GM18498 (cell line): Measurements from ENCODE around the gene HAO2.
"Not testable (repeated sequence)": the region's sequence is repeated elsewhere in the genome, so short reads cannot be mapped to it uniquely, and the experiment has no call there.

Source experiments
- ATAC-seq: cut with Tn5 transposase; IDR thresholded peaks from one replicate; pipeline ENCODE4 v1.9.1; 2021; ENCODE audit warnings: mild to moderate bottlenecking, moderate library complexity; ENCODE audit not compliant: unreplicated experiment

Gene HAO2

DNA sequence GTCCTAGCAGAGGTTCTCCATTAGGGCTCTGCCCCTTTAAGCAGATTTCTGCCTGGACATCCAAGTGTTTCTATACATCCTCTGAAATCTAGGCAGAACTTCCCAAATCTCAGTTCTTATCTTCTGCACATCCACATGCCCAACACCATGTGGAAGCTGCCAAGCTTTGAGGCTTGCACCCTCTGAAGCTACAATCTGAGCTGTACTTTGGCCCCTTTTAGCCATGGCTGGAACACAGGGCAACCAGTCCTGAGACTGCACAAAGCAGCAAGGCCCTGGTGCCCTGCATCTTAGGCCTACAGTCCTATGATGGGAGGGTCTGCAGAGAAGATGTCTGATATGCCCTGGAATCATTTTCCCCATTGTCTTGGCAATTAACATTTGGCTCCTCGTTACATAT, 8.0 kb downstream of the HAO2 start:
- no peak for ATAC-seq

DNA sequence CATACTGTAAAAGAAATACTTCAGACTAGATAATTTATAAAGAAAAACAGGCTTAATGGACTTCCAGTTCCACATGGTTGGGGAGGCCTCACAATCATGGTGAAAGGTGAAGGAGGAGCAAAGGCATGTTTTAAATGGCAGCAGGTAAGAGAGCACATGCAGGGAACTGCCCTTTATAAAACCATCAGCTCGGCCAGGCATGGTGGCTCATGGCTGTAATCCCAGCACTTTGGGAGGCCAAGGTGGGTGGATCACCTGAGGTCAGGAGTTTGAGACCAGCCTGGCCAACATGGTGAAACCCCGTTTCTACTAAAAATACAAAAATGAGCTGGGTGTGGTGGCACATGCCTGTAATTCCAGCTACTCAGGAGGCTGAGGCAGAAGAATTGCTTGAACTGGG, 9.0 kb downstream of the HAO2 start:
- ATAC-seq, result not testable (repeated sequence)

DNA sequence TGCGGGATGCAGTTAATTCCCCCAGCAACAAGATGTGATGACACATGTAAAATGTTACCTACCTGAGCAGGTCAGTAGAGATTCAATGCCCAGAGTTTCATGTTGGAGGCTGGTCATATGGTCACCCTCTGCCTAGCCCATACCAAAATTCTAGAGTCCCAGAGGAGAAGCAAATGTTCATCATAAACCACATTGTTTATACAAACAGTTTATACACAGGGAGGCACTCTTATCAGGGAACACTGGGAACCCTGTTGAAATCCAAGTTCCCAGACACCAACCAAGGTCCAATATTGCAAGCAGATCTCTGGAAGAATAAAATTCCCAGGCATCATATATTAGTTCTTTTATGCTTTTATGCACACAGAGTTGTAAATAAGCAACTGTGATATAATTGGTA, 10.5 kb downstream of the HAO2 start:
- no peak for ATAC-seq

DNA sequence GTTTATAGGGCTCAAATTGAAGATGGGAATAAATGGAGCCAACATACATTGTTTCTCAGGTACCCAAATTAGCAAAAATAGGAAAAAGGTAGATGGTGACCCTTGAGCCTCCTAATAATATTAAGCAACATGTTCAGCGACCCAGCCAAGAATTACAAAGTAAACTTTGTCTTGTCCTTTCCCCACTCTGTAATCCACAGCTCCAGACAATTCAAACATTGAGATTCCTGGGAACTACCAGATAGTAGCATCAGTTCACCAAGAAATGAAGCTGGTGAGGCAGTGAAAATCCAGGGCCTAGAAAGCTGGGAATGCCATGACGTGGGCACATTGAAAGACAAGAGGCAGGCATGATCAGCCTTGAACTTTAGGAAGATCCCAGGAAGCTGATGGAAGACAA, 11.7 kb downstream of the HAO2 start:
- no peak for ATAC-seq

DNA sequence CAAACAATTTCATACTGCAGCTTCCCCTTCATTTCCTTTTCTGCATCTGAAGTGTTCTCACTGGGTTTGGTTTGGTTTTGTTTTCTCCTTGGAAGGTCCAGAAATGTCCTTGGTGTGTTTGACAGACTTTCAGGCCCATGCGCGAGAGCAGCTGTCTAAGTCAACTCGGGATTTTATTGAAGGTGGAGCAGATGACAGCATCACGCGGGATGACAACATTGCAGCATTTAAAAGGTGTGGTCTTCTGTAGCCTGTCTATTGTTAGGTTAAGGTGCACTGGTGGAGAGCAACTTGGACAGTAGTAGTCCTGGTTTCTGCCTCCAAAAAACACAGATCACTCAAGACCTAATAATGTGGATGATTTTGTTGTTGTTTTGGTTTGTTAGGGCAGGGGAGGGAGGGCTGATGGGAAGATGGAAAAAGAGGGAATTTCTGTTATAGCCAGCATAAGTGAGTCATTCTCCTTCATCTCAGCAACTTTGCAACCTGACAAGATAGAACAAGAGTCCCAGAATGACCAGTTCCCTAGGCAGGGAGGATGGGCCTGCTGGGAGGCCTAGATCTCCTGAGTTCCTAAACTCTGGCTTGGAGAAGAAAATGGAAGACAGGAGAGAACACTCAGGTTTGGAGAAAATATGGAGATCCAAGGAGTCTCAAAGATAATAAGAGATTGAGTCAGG, 12.5 kb downstream of the HAO2 start:
- ATAC-seq, result no peak

DNA sequence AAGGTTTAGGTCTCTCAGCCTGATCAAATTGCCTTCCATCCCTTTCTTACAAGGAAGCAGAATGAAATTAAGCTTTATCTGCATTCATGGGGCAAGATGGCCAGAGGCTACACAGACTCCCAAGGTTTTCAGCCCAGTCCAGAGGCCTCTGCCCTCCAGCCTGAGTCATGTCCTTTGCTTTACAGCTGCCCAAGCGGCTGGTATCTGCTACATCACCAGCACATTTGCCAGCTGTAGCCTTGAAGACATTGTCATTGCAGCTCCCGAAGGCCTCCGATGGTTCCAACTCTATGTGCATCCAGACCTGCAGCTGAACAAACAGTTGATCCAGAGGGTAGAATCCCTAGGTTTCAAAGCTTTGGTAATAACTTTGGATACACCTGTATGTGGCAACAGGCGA, 16.0 kb downstream of the HAO2 start:
- no peak for ATAC-seq

DNA sequence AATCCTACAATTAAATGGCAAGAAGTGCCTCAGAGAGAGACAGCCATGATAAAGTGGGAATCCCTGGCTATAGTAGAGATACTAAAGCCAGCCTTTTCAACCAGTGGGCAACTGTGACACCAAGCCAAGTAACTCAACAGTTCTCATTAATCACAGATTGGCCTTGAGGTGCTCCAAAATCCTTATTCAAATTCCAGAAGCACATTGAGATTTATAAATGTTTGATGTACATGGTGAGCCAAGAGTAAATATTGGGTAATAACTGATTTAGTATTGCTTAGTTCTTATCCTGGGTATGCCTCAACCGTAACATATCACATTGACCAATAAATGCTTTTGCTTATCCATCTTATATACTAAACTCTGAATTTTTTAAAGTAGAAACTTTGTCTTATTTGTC, 17.1 kb downstream of the HAO2 start:
- no peak for ATAC-seq

DNA sequence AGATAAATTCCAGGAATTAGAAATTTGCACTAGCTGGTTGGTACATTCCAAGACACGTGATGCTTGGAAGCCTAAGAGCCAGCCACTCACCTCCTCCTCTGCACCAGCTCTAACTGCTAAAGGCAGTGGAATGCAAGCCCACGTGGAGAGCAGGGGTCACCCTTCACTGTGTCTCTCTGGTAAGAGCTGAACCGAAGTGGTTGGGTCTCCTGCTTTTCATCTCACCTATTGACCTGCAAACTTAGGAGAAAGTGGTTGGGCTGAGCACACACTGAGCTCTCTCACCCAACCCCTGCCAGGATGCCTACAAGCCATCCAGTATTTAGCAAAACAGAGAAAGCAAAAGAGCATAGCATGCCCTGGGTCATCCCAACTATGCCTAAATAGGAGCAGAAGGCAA, 19.3 kb downstream of the HAO2 start:
- no peak for ATAC-seq

DNA sequence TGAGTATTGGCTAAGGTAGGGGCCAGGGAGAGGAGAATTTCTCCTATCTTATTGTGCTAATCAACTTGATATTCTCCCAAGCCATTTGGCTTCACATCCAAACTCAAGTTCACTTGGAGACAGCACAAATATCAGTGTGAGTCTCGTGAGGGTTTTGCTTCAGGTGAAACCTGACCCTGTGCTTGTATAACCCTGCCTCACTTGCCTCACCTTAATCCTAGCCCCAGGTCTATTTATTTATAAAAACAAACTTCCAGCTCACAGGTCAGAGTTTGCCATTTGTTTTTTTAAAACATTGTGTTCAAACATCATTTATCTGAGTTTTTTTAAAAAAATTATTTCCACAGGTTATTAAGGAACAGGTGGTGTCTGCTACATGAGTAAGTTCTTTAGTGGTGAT, 19.9 kb downstream of the HAO2 start:
- no peak for ATAC-seq

DNA sequence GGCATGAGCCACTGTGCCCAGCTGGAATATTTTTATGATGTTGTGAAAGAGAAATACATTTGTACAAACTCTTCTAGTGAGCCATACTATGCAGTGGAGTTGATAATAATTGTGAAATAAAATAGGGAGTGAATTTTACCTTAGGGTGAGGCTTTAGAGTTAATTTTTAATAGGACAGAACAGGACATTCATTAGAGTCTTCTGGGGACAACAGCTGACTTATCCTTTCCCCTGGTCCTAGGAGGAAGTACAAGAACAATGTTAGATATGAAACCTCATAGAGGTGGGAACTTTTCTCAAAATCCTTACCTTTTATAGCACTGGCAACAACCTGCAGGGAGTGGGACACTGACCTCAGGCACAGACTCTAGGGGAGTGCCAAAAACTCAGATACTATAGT, 21.9 kb downstream of the HAO2 start:
- ATAC-seq, result no peak

DNA sequence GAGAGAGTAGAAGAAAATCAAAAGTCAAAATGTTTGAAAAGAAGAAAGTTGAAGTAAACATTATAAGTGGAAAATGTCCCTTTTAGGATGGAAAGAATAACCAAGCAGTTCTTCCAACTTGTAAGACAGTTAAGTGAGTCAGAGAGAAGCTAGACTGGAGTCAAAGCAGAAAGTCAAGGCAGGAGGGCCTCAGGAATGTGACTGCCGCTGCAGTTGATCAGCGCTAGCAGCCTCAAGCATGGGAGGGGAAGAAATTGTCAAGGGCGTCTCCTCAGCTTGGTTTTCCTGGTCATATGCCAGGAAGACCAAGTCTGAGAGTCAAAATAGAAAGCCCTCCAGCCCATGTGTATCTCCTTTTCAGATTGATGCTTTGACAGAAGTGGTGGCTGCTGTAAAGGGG, 23.2 kb downstream of the HAO2 start:
- ATAC-seq, result no peak

DNA sequence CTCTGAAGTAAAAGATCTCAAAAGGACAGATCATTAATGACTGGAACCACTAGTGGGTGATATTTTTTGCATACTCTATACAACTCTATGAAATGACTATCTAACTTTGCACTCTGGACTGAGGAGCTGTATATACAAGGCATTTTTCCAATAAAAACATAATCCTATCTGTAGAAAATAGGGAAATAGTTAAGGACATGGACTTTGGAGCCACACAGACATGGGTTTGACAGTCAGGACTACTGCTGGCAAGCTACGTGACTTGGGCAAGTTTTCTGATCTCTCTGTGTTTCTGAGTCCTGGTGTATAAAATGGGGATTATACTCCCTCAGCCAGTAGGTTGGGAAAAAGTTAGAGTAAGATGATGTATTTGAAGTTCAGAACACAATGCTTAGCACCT, 25.5 kb downstream of the HAO2 start:
- ATAC-seq, result no peak

DNA sequence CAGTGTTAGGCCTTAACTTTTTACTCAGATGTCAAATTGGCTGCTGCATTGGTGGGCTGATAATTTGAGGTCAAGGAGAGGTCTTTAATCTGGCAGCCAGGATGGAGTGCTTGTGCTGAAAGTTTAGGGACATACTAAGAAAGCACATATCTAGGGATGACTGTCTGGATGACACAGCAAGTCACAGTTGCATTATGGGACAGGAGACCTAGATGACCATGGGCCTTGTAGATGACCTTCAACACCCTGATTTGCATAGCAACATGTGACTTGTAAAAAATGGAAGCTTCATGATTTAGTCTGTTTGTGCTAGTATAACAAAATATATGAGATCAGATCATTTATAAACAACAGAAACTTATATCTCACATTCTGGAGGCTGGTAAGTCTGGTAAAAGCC, 28.4 kb downstream of the HAO2 start:
- no peak for ATAC-seq

DNA sequence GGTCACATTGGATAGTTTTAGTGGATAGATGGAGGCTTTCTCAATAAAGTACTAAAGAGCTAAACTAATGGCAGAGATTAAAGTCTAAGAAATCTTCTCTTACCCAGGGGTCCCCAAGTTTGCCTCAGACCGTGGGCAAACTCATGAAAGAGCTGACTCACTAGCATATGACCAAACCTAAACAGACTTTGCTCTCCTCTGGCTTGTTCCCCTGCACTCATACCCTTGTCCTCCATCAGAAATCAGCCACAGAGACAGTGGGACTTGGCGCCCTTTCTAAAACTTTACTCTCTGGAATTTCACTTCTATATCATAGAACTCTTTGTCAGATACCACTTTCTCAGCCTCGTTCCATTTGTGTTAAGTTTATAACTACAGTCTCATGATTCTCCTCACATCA, 29.4 kb downstream of the HAO2 start:
- ATAC-seq, result no peak

DNA sequence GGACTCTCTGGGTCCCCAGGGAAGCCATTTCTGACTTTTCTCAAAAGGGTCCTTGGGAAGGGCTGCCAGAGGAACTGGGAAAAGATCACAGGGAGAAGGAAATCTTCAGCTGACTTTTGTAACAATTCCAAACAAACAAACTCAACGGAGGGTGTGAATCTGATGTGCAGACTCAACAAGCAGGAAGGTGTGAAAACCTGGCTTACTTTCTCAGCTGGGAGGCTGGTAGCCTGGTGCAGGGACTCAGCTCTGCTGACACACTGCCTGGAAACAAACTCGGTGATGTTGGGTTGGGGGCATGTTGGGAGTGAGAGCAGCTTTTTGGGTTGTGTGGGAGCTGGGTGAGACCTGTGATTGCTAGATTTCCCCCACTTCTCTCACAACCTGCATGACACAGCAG, 36.2 kb downstream of the HAO2 start:
- no peak for ATAC-seq

DNA sequence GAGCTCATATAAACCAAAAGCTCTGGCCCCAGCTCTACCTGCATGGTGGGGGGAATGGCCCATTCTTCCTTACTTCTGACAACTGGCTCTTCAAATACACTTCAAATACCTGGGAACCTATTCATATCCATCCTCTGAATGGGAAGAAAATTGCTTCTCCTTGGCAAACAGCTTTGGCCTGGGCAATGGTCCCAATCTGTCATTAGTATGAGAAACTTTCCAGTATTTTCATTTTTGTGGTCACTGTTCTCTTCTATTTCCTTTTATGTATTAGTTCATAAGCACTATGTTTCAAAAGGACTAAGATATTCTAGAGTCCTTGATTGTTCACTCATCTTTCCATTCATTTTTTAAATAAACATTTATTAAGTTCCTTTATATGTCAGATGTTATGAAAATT, 41.1 kb downstream of the HAO2 start:
- no peak for ATAC-seq

DNA sequence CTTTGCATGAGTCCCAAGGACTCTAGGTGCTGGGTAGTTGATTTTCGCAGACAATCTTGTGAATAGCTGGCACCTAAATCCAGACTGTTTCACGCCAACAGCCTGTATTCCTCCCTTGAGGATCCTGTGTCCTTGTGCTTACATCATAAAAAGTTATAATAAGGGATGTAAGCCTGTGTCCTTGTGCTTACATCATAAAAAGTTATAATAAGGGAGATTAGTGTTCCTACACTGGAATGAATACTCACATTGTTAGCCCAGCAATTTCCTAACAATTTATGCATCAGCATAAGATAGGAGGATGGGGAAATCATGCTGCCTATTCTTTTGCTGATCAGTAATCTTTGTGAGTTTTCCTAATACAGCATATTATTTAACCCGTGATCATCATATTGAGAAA, 42.4 kb downstream of the HAO2 start:
- ATAC-seq, result no peak

DNA sequence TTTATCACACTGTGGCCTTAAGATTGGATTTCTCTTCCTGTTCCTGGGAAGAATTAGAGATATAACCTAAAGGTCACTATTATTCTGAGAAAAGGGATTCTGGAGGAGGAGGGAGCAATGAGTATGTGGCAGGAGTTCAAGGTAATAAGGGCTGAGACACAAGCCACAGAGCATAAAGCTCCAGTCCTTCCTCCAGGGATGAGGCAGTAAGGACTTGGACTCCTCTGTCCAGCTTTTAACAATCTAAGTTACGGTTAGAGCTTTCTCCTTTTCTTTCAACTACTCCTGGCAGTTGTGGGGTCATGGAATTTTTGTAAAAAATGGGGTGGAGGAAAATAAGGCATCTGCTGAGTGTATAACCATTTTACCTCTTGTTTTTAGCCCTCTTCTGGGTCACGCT, 46.4 kb downstream of the HAO2 start, which contains the start of gene HSD3B2:
Gene HSD3B2 (plus strand): TSS at position 201 of the 400 bp plus-strand sequence. CDS start 270 bp downstream, outside the sequence.
- ATAC-seq, result no peak

DNA sequence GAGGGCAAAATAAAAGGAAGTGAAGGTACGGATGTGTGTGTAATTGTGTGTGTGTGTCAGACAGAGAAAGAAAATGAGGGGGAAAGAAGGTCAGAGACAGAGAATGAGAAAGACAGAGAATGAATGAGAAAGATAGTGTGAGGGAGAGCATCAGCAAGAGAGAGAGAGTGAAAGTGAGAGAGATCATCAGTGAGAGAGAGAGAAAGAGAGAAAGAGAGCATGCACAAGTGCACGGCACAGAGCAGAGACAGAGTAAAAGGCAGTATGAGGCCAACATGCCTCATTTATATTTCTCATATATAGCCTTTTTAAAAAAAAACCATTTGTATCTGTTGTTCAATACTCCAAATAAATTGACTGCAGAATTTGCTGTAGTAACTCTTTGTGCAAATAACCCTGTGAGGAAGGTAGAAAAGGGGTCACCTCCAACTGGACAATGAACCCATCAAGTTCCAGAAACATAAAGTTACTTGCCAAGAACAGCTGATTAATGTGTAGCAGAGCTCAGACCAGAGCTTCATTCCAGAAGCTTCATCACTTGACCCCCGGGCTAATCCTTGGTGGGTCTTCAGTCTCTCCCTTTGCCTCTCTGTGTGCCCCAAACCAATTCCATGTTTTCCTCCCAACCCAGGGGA, 47.5 kb downstream of the HAO2 start:
- no peak for ATAC-seq

DNA sequence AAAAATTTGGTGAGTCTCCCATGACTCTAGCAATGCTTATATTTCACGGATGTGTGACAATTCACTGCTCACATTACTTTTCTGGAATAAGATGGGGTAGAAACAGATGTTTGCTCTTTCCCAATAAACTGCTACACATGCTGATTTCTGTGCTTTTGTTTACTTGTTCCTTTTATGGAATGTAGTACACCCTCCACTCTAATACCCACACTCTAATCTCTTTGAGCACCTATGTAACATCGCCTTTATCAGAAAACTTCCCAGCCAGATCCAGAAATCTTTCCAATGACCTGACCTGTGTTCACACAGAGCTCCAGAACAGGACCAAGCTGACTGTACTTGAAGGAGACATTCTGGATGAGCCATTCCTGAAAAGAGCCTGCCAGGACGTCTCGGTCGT, 50.5 kb downstream of the HAO2 start:
- no peak for ATAC-seq

DNA sequence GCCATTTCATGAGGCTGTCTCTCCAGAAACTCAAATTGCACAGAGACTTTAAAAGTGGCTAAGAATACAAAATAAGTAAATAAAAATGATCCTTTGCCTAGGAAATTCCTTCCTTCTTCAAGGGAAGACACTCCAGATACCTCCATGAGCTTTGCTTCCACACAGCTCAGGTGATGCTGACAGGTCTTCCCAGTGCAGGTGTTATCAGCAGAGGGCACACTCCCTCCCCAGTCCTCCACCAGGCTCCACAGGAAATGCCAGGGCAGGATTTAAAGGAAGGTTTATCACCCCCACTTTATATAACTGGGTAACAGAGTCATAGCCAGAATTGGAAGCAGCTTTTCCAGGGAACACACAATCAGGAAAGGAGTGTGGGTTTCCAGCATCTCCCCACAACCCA, 52.1 kb downstream of the HAO2 start:
- no peak for ATAC-seq

DNA sequence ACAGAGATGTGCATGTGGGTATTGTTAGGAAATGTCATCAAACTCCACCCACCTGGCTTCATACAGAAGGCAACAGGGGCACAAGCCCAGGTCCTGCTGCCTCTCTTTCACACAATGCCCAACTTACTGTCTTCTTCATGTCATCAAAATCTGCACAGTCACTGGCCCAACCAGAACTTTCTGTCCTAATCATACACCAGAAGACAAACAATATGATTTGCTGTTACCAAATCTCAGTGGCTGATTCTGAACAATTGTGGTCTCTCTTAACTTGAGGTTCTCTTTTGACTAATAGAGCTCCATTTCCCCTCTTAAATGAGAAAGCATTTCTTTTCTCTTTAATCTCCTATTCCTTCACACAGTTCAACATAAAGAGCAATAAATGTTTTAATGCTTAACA, 54.0 kb downstream of the HAO2 start:
- no peak for ATAC-seq

DNA sequence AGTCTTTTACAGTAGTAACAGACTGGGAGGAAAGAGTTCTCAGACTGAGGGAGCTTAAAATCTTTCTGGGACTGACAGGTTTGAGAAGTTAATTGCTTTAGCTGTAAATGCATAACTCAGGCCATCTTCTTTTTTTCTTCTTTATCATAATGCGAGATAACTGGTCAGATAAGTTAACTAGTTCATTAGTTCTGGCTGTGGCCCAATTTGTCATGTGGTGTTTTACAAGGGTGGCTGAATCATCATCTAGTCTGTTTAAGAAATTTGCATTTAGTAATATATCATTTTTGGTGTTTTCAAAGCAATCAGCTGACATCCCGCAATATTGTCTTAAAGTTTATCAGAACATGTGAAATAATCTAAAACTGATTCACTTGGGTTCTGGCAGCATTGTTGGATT, 60.4 kb downstream of the HAO2 start:
- ATAC-seq, result no peak
